Stimulated activated naive CD4-positive, alpha-beta T cell (primary cell): Measurements from ENCODE around the gene PSMD13.
A peak's percentile ranks its signal among the peaks of the same experiment; 100 is the strongest.
"Not testable (repeated sequence)": the region's sequence is repeated elsewhere in the genome, so short reads cannot be mapped to it uniquely, and the experiment has no call there.

ENCODE experiments used
- DNase-seq, 6 experiments: peaks; one replicate each; lab custom pipeline; 2025; lab: John Stamatoyannopoulos, UW

The PSMD13 gene

DNA sequence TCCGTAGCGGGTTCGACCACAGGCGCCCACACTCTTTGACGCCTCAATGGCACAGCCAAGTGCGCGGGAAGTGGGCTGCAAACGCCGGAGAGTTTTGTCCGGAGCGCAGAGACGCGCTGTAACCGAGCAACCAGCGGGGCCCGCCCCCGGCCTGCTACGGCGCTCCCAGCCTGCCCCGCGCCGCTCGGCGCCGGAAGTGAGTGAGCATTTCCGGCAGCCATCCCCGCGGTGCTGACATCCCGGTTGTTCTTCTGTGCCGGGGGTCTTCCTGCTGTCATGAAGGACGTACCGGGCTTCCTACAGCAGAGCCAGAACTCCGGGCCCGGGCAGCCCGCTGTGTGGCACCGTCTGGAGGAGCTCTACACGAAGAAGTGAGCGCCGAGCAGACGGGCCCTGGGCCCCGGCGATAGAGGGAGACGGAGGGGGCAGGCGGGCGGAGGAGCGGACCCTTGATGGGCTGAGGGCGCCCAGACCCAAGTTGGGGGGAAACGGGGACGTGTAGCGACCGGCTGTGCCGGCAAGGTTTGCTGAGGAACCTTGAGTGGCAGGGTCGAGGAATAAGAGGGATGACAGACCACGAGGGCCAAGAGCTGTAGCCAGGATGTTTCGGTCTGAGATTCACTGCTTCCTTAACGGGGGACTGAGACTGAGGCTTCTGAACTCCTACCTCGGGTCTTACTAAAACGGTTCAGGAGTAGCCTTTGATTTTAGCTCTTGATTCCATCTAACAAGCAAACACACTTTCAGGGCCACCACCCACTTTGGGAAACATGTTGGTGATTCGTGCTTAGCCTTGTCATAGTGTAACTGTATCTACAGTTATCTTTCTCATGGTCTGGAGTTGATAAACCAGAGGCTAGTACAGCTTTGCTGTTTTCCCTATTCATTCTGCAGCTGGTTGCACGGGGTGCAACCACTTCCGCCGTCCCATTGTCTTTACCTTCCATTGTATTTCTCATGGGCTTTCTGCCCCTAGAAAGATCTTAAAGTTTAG, at the start of gene PSMD13:
PSMD13 (plus strand) TSS at position 203 of the 994 bp plus-strand sequence; CDS start at position 277, 74 bp downstream.
- DNase-seq: peak; percentile 76 to 92 (median 82)

DNA sequence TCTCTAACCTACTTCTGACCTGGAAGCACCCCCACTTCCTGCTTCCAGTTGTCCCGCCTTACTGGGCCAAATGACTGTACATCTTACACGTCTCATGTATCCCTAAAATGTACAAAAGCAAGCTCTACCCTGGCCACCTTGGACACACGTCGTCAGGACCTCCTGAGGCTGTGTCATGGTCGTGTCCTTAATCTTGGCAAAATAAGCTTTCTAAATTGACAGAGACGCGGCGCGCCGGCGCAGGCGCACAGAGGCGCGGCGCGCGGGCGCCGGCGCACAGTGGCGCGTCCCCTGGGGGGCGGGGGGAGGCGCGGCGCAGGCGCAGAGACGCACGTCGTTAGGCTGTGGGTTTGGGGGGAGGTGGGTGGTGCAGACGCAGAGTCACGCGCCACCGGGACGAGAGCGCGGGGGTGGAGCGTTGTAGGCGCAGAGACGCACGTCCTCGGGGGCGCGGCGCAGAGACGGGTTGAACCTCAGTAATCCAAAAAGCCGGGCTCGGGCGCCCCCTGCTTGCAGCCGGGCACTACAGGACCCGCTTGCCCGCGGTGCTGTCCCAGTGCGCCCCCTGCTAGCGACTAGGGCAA, 47.5 kb upstream of the PSMD13 start:
- DNase-seq: not testable (repeated sequence)

DNA sequence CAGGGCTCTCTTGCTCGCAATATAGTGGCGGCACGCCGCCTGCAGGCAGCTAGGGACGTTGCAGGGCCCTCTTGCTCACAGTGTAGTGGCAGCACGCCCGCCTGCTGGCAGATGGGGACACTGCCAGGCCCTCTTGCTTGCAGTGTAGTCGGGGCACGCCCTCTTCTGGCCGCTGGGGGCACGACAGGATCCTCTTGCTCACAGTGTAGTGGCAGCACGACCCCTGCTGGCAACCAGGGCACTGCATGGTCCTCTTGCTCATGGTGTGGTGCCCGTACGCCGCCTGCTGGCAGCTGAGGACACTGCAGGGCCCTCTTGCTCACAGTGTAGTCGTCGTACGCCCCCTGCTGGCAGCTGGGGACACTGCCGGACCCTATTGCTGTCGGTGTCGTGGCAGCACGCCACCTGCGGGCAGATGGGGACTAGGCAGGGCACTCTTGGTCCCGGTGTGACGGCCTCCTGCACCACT, 46.9 kb upstream of the PSMD13 start:
- not testable (repeated sequence) for DNase-seq

DNA sequence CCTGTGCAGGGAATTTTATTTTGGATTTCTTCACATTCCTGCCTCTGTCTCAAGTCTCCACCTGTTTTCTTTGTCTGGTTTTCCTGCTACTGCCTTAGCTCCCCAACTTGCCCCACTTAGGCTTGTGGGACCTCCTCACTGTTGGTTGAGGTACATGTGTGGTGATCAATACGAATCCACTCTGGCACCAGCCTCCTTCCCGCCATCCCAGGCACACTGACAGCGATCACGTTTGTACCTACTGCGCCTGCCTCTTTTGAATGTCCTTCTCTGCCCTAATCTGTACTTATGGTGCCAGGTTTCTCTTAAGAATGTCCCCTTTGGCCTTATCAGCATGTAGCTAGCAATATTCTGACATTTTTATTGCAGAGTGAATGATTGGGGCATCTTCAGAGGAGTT, 46.2 kb upstream of the PSMD13 start:
- not testable (repeated sequence) for DNase-seq

DNA sequence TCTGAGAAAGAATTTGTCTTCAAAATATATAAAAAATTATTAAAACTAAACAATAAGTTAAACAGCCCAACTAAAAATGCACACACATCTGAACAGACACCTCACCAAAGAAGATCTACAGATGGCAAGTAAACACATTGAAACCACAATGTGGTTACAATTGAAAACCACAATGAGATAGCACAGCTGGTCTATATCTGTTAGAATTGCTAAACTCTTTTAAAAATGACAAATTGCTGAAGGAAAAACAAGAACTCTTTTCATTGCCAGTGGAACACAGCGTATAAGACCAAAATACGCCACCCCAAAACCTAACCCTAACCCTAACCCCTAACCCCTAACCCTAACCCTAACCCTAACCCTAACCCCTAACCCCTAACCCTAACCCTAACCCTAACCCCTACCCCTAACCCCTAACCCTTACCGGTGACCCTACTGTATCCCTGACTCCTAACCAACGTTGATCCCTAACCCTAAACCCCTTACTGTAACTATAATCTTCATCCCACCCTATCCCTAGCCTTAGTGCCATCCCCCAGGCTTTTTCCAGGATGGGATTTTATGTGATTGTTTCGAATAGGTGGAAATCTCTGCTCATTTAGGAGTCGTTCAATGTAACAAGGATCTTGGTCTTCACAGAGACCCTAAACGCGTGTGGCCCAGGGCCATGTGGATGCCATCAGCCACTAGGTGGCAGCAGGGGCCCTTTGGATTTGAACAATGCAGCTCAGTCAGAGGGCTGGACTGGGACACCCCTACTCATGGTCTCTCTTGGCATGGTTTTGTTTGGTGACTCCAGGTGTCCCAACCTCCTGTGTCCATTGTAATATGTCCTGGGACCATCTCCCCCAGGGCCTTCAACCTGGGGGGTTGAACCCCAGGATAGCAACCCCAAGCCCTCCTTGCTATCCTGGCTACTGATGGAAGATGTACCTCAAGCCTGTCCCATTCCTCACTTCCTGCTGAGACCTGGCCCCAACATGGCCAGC, 45.0 kb upstream of the PSMD13 start:
- DNase-seq: not testable (repeated sequence)

DNA sequence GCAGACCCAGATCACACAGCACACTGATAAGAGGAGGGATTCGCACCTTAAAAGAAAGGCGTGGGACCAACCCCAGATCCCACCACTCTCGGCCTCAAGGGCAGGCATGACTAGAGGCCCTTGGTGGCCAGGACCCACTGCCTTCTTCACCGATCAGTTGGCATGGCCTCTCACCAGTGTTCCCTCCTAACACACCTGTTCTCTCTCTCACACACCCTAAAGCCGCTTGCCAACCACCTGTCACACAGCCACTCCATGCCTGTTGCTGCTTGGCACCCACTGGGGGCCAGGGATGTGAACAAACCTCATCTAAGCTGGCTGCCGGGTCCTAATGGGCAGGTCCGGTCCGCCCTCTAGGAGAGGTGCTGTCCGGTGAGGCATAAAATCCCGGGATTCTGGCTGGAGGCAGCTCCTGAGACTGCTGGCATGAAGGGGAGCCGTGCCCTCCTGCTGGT, 44.1 kb upstream of the PSMD13 start, which contains the start of gene SCGB1C1:
SCGB1C1 (plus strand) TSS at position 405 of the 455 bp plus-strand sequence; CDS start at position 427, 22 bp downstream.
- not testable (repeated sequence) for DNase-seq

DNA sequence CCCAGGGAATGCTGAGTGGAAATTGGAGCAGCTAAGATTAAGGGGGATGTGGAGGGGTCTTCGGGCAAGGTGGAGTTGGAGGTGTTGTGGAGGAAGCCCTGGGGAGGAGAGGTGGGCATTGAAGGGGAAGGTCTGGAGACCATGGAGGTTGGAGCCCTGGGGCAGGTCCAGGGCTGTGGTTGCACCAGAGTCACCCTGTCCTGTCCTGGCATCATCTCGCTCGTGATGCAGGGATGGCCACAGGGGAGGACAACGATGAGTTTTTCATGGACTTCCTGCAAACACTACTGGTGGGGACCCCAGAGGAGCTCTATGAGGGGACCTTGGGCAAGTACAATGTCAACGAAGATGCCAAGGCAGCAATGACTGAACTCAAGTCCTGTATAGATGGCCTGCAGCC, 43.3 kb upstream of the PSMD13 start:
- DNase-seq: not testable (repeated sequence)

DNA sequence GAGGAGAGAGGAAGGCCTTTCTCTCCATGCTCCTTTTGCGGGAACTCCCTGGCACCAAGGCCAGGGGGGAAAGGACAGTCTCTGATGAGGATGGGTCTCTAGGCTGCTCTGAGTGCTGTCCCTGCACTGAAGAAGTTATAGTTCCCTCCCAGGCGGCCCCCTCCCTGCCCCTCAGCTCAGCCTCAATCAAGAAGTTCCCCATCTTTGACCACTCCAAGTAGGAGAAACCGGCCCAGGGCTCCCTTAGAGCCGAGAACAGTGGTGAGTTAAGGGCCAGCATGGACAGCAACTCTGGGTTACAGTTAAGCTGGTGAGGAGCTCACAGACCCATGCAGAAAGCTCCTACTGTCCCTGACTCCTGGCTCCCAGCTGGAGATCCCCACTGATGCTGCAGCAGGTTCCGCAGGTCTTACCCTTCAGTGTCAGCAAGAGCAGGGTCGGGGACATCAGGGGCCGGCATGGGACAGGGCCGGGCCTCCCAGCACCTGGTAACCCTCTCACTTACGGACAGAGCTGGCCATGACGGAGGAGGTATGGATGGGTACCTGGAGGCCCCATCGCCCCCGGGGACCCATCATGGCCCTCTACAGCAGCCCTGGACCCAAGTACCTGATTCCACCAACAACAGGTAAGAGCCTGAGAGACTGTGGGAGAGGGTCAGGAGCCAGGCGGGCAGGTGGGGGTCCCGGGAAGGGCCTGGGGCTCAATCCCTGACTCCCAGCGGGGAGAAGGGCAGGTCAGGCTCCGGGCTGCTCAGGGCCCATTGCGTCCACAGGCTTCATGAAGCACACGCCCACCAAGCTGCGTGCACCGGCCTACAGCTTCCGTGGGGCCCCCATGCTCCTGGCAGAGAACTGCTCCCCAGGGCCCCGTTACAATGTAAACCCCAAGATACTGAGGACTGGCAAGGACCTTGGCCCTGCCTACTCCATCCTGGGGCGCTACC, 39.7 kb upstream of the PSMD13 start:
- no peak for DNase-seq

DNA sequence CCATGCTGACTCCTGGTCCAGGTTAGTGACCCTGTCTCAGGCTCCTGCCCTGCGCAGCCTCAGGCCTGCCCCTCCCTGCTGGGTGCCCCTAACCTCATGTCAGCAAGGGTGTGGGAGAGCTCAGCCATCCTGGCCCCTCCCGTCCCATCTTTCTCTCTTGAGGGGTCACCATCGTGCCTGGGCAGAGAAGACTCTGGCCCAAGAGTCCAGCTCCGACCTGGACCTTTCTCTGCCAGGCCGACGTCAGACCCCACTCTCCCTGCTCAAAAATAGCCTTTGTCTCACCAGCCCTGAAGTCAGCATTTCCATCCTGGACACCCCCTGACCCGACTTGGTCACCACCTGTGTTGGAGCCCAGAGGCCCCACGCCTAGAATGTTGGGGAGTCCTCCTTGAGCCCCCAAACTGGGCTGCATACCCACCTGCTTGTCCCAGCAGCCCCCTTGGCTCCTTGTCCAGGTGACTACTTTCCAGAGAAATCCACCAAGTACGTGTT, 39.0 kb upstream of the PSMD13 start:
- DNase-seq: no peak

DNA sequence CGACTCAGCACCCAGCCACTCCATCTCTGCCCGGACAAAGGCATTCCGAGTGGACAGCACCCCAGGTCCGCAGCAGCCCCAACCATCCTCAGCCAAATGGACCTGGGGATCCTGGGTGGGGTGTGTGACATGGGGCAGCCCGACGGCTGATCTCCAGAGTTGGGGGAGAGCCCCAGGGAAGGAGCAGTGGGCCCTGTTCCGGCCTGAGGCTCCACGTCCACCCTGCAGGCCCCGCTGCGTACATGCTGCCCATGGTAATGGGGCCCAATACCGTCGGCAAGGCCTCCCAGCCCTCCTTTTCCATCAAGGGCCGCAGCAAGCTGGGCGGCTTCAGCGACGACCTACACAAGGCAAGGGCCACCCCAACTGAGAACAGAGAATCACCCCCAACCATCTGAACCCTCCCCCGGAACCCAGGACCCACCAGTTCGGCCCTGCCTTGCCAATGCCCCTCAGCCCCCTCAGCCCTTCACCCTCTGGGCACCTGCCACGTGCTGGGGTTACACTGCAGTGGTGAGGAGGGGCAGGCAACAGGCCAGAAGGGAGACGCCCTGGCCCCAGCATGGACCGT, 38.5 kb upstream of the PSMD13 start:
- no peak for DNase-seq

DNA sequence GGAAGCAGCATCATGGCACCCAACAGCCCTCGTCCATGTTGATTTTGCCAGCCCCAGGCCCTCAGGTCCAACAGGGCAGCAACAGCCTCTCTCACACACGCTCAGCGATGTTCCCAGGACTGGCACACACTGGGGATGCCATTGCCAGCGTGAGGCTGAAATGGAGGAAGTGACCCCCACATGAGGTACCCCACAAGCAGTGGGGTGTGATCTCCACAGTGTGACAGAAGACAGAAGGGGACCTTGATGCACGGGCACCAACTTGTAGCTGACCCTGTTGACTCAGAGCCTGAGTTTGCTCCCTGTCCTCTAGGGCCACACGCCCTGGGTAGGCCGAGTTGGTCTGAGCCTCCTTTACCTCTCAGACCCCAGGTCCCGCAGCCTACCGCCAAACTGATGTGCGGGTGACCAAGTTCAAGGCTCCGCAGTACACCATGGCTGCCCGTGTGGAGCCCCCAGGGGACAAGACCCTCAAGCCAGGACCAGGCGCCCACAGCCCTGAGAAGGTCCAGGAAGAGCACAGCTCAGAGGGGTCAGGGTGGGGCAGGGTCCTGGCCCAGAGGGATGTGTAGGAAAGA, 37.7 kb upstream of the PSMD13 start:
- DNase-seq: no peak

DNA sequence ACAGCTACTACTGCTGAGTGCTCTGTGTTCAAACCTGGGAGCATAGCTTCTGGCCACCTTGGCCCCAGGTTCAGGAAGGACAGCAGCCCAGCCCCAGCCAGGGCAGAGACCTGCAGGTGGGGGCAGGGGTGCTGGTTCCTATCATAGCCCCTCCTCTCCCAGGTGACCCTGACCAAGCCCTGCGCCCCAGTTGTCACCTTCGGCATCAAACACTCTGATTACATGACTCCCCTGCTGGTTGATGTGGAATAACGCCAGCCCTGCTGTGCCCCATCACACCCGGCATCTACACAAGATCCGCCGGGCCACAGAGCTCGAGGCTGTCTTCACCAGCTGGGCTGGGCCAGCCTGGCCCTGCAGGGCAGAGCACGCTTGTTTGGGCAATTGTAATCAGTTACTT, 37.0 kb upstream of the PSMD13 start:
- no peak for DNase-seq

DNA sequence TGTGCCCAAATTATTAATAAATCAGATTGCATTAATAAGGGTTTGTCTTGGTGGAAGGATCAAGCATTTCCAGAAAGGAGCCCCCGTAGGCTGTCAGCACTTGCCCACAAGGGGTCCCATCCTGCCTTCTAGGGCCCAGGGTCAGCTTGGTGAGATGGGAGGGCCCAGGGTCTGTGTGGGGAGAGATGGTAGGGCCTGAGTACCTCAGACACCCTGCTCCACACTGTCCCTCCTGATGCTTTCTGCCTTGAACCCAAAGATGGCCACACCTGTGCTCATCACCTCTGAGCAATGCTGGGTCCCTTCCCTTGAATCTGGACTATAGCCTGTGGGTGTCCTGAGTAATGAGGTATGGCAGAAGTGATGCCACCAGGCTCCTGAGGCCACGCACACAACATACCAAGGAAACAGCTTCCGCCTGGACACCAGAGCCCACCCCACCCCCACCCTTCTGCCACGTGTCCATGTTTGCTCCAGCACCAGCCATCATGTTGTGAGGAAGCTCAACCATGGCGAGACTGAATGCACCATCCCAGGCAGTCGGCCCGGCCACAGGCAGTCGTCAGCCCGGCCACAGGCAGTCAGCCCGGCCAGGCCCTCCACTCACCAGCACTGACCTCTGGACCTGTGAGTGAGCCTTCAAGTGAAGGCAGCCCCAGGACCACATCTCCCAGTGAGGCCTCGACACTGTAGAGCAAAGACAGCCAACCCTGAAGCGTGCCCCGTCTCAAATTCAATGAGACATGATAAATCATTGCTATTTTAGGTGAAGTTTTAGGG, 36.4 kb upstream of the PSMD13 start:
- DNase-seq: no peak

DNA sequence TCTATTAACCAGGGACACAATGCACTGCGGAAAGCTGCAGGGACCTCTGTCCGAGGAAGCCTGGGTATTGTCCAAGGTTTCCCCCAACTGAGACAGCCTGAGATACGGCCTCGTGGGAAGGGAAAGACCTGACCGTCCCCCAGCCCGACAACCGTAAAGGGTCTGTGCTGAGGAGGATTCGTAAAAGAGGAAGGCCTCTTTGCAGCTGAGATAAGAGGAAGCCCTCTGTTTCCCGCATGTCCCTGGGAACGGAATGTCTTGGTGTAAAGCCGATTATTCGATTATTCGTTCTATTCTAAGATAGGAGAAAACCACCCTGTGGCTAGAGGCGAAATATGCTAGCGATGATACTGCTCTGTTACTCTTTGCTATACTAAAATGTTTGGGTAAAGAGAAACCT, 34.8 kb upstream of the PSMD13 start:
- DNase-seq: peak in 1 of 6 experiments; percentile 18

DNA sequence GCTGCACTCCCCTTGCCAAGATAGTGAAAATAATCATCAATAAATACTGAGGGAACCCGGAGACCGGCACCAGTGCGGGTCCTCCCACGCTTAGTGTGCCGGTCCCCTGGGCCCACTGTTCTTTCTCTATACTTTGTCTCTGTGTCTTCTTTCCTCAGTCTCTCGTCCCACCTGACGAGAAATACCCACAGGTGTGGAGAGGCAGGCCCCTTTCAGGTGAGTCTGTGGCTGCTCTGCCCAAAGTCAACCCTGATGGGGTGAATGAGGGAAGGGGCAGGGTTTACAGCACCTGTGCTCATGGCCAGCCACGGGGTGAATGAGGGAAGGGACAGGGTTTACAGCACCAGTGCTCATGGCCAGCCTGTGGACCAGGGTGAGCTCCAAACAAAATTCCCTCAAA, 34.3 kb upstream of the PSMD13 start:
- DNase-seq: peak in 1 of 6 experiments; percentile 44

DNA sequence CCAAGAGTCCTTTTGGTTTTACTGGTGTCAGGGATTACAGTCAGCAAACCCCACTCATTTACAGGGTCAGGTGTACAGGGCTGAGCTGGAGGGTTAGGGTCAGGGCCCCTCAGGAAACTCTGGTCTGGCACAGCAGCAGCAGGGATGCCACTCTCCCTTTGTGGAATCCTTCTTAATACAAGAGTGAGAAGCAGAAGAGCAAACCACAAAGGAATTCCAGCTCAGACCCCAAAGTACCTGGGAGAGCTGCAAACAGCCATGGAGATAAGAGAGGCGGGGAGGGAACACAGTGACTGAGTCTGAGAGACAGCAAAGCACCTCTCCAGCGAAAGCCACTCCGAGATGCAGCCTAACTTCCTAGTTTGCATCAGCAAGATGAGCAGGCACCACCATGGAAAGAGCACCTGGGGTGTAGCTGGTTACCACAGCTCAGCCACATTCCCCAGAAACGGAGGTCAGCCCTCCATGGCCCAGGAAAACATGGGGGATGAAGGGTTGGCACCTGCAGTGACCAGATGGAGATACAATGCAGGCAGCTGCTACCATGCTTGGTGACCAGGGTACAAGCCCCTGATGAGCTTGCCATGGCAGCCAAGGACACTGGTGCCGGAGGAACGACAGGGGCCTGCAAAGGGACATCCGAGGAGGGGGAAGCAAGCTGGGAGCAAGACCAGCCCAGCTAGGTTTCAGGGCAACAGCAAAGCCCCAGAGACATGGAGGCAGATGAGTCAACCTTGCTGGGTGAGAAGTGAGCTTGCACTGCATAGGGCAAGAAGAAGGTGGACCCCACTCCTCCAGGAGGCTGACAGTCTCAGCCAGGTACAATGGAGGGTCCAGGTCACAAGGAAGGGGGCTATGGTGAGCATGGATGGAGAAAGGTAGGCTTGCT, 33.5 kb upstream of the PSMD13 start:
- no peak for DNase-seq

DNA sequence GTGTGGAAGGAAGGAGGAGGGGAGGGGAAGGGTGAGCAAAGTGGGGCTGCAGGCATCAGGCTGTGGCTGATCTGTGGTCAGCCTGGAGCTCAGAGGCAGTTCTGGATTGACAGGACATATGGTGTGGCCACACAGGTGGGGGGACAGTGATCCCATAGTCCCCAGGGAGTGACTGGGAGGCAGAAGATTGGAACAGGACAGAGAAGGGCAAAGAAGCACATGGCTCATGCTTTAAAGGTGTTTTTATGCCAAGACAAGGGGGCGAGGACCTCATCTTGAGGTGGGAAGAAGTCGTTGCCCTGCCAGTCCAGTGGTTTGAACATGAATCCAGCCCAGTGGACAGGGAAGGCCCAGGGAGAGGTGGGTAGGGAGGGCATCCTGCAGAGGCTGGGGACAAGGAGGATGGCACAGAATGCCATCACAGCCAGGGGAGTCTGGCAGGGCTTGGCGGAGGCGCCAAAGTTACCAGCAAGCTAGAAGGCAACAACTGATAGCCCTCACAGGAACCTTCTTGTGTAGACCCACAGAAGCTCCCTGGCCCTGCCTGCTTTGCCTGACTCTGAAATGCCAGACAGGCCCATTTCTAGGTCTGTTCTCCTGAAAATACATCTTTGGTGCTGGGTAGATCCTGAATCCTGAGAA, 32.7 kb upstream of the PSMD13 start:
- DNase-seq: no peak
